ENCODE measurements around the gene TLK1. TPM values are rescaled to one million over a fixed set of nuclear protein-coding genes. Genes with fewer than 3 reads are reported as not detected.

TLK1 gene
- total RNA-seq, 2 experiments from 2014 or later: 59.2 to 64.5 TPM

DNA sequence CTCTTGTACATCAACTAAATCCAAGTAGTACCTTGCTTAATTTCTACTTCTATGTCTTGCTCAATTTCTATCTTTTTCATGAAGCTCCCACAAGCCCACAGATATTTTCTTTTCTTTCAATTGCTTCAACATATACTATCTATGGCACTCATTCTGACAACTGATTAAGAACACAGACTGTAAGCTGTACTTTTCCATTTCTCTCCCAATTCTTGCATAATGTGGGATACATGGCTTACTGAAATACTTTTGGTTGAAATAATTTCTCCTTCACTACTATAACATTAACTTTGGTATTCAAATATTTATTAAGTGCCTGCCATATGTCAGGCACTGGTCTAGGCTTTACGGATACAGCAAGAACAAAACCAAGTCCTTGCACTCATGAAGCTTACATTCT is 146.8 kb downstream of the TLK1 start:
- ChIA-PET POLR2A (no interaction called here), CTCF (interaction anchor here (0.8 kb wide), 1 partner anchor 73 kb away, joined by 4 read pairs; no protein-coding TSS in a partner anchor)
- intact Hi-C loops (cut with micrococcal nuclease): no loop called here
- peaks cover 23% of the 10 kb centered on the region for H3K36me3 Mint-ChIP-seq
- no peak overlapping the region for H3K27ac Mint-ChIP-seq
- no peak overlapping the region for H3K4me3 Mint-ChIP-seq
- no peak for DNase-seq
- H3K9me3 Mint-ChIP-seq: no peaks in the 10 kb centered on the region
- H3K4me1 Mint-ChIP-seq (ENCODE audit: low read depth): peaks cover 18% of the 10 kb centered on the region
- no peaks in the 10 kb centered on the region for H3K27me3 Mint-ChIP-seq

GRCh38 chr2:171009386-171009785 is 151.3 kb downstream of the TLK1 start:
- intact Hi-C loops (cut with micrococcal nuclease): no loop called here
- ChIA-PET POLR2A (no interaction called here), CTCF (no interaction called here)
- peaks cover 31% of the 10 kb centered on the region for H3K36me3 Mint-ChIP-seq
- H3K9me3 Mint-ChIP-seq: no peaks in the 10 kb centered on the region
- H3K27me3 Mint-ChIP-seq: no peaks in the 10 kb centered on the region
- DNase-seq: no peak
- H3K27ac Mint-ChIP-seq: no peak overlapping the region
- H3K4me3 Mint-ChIP-seq: no peak overlapping the region
- H3K4me1 Mint-ChIP-seq (ENCODE audit: low read depth): peaks cover 19% of the 10 kb centered on the region

GRCh38 chr2:171008550-171009205 is 152.0 kb downstream of the TLK1 start:
- POLR2A ChIA-PET: no interaction called here

DNA sequence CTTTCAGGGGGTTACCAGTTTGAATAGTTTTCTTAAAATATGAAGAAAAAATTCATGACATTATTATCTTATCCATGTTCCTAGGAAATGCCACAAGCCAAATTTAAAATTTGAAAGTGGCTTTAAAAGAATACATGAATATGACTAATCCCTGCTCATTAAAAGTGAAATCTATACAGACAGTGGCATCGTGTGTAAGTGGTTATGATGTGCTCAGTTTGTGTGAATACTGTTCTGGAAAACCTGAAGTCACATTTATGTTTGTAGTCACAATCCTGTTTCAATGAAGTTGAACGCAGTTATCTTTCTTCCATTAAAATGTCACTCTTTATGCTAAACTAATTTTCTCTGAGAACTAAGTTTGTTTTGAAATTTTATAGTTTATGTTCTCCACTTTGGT is 155.9 kb downstream of the TLK1 start:
- H3K4me1 Mint-ChIP-seq (ENCODE audit: low read depth): peaks cover 27% of the 10 kb centered on the region
- peak overlapping the region; percentile 64 for H3K27ac Mint-ChIP-seq

More at GRCh38 chr2:171008550-171009205, 152.0 kb downstream of the TLK1 start:
- Mint-ChIP-seq H3K27me3 (no peaks in the 10 kb centered on the region), H3K4me3 (no peak overlapping the region), H3K9me3 (no peaks in the 10 kb centered on the region), H3K27ac (no peak overlapping the region), H3K4me1 (ENCODE audit: low read depth) (peaks cover 20% of the 10 kb centered on the region), H3K36me3 (peaks cover 29% of the 10 kb centered on the region)
- CTCF ChIA-PET: interaction anchor here (0.5 kb wide), 1 partner anchor 436 kb away, joined by 6 read pairs; no protein-coding TSS in a partner anchor
- no peak for DNase-seq
- intact Hi-C loops (cut with micrococcal nuclease): no loop called here

DNA sequence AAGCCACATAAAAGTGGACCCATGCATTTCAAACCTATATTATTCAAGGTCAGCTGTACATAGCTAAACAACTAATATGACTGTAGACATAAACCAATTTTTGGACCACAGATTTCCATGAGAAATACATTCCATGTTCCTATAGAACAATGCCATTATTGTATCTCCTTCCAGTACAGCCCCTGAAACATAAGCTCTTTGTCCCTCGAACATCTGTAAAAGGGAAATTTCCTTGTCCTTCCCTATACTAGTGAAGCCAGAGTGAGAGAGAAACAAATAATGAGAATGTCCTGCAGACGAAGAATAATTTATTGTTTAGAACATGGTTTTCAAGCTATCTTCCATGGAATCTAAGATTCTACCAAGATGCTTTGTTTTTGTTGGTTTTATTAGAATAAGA is 156.3 kb downstream of the TLK1 start:
- ChIA-PET POLR2A (interaction anchor here (1.1 kb wide), 1 partner anchor 14 kb away, joined by 3 read pairs; no protein-coding TSS in a partner anchor), CTCF (interaction anchor here (0.6 kb wide), 1 partner anchor 41 kb away, joined by 3 read pairs; no protein-coding TSS in a partner anchor)
- no peaks in the 10 kb centered on the region for H3K27me3 Mint-ChIP-seq
- H3K36me3 Mint-ChIP-seq: peaks cover 27% of the 10 kb centered on the region
- intact Hi-C loops (cut with micrococcal nuclease): no loop called here
- no peak overlapping the region for H3K4me3 Mint-ChIP-seq
- no peak overlapping the region for H3K27ac Mint-ChIP-seq
- H3K9me3 Mint-ChIP-seq: no peaks in the 10 kb centered on the region
- peaks cover 27% of the 10 kb centered on the region for H3K4me1 Mint-ChIP-seq (ENCODE audit: low read depth)
- DNase-seq: no peak

More for the DNA sequence above, 155.9 kb downstream of the TLK1 start:
- no peak for DNase-seq
- intact Hi-C loops (cut with micrococcal nuclease): no loop called here
- CTCF ChIA-PET: no interaction called here
- Mint-ChIP-seq H3K9me3 (no peaks in the 10 kb centered on the region), H3K27me3 (no peaks in the 10 kb centered on the region), H3K36me3 (peaks cover 27% of the 10 kb centered on the region), H3K4me3 (no peak overlapping the region)
- POLR2A ChIA-PET: interaction anchor here (1.1 kb wide), 1 partner anchor 14 kb away, joined by 3 read pairs; no protein-coding TSS in a partner anchor

- intact Hi-C loops (cut with micrococcal nuclease): no loop called here
- ChIA-PET POLR2A (no interaction called here), CTCF (interaction anchor here (0.6 to 0.9 kb wide), 2 partner anchors 11 to 133 kb away, joined by 3 read pairs; no protein-coding TSS in a partner anchor)
These were observed 161.0 kb downstream of the TLK1 start for GRCh38 chr2:170999654-171000053.

GRCh38 chr2:170997893-170998597 is 162.6 kb downstream of the TLK1 start:
- Mint-ChIP-seq H3K9me3 (no peaks in the 10 kb centered on the region), H3K36me3 (peaks cover 19% of the 10 kb centered on the region), H3K4me1 (ENCODE audit: low read depth) (peaks cover 6% of the 10 kb centered on the region), H3K4me3 (no peak overlapping the region), H3K27ac (no peak overlapping the region), H3K27me3 (no peaks in the 10 kb centered on the region)
- POLR2A ChIA-PET: no interaction called here
- CTCF ChIA-PET: no interaction called here
- no peak for DNase-seq
- intact Hi-C loops (cut with micrococcal nuclease): no loop called here

More at GRCh38 chr2:170999654-171000053, 161.0 kb downstream of the TLK1 start:
- no peaks in the 10 kb centered on the region for H3K9me3 Mint-ChIP-seq
- H3K27ac Mint-ChIP-seq: no peak overlapping the region
- no peak for DNase-seq
- H3K36me3 Mint-ChIP-seq: peaks cover 15% of the 10 kb centered on the region
- H3K4me1 Mint-ChIP-seq (ENCODE audit: low read depth): peaks cover 11% of the 10 kb centered on the region
- H3K4me3 Mint-ChIP-seq: no peak overlapping the region
- no peaks in the 10 kb centered on the region for H3K27me3 Mint-ChIP-seq

DNA sequence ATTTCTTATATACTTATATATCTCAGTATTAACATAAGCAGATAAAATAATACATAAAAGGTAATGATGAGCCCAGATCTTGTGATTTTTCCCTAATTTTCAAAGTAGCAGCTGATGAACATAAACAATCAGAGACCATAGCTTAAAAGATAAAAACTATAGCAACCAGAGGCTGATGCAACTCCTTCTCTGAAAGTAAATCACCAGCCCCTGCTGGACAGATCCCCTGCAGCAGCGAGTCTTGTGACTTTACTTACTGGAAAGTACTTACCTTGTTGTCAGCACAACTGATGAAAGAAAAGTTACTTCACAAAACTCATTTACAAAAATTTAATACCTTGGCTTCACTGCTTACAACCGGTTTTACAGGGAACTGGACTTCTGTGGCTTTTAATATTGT is 164.4 kb downstream of the TLK1 start:
- H3K4me3 Mint-ChIP-seq: no peak overlapping the region
- intact Hi-C loops (cut with micrococcal nuclease): no loop called here
- H3K36me3 Mint-ChIP-seq: peaks cover 23% of the 10 kb centered on the region
- H3K27ac Mint-ChIP-seq: no peak overlapping the region
- peaks cover 6% of the 10 kb centered on the region for H3K4me1 Mint-ChIP-seq (ENCODE audit: low read depth)
- POLR2A ChIA-PET: no interaction called here
- H3K9me3 Mint-ChIP-seq: no peaks in the 10 kb centered on the region
- no peaks in the 10 kb centered on the region for H3K27me3 Mint-ChIP-seq
- no peak for DNase-seq
- CTCF ChIA-PET: interaction anchor here (0.8 kb wide), 1 partner anchor 23 kb away, joined by 3 read pairs; no protein-coding TSS in a partner anchor

GRCh38 chr2:170991398-170992182 is 169.1 kb downstream of the TLK1 start:
- H3K27ac Mint-ChIP-seq: no peak overlapping the region
- no peaks in the 10 kb centered on the region for H3K4me1 Mint-ChIP-seq (ENCODE audit: low read depth)
- no peaks in the 10 kb centered on the region for H3K27me3 Mint-ChIP-seq

DNA sequence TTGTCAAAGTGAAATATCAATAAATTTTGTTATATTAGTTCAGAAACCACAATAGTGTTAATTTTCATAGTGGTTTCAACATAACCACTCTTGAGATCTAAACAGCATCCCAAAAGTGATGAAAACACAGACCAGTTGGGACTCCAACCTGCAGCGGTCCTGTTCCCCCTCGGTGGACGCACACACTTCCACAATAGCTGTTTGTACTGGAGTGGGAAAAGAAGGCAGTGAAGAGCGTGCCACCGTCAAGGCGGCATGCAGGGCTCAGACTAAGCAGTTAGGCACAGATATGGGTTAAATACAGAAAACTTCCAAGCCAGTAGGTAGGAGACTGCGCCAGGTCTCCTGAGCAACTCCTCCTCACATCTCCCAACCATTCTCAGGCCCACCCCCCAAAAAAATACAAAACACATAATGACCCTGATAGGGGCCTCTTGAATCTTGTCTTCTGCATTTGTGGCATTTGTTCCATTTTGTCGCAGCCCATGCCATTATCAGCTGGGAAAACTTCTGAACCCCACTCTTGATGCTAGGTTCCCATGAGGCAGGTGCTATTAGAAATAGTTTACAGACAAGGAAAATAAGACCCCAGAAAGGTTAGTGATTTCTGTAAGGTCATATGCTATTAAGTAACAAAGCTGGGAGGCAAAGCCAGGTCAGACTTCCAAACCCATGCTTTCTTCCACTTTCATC is 174.0 kb downstream of the TLK1 start:
- intact Hi-C loops (cut with micrococcal nuclease): no loop called here
- Mint-ChIP-seq H3K36me3 (peaks cover 6% of the 10 kb centered on the region), H3K4me3 (no peak overlapping the region), H3K27me3 (no peaks in the 10 kb centered on the region), H3K27ac (no peak overlapping the region), H3K9me3 (no peaks in the 10 kb centered on the region), H3K4me1 (ENCODE audit: low read depth) (no peaks in the 10 kb centered on the region)
- ChIA-PET POLR2A (no interaction called here), CTCF (no interaction called here)
- no peak for DNase-seq

More at GRCh38 chr2:170991398-170992182, 169.1 kb downstream of the TLK1 start:
- ChIA-PET POLR2A (no interaction called here), CTCF (interaction anchor here (0.9 kb wide), 1 partner anchor 18 kb away, joined by 3 read pairs; no protein-coding TSS in a partner anchor)
- H3K36me3 Mint-ChIP-seq: peaks cover 20% of the 10 kb centered on the region
- no peak overlapping the region for H3K4me3 Mint-ChIP-seq
- intact Hi-C loops (cut with micrococcal nuclease): no loop called here
- DNase-seq: no peak
- no peaks in the 10 kb centered on the region for H3K9me3 Mint-ChIP-seq

- no peak for DNase-seq
- CTCF ChIA-PET: interaction anchor here (2.3 kb wide), 1 partner anchor 102 kb away, joined by 5 read pairs; no protein-coding TSS in a partner anchor
- no peaks in the 10 kb centered on the region for H3K9me3 Mint-ChIP-seq
- no peak overlapping the region for H3K27ac Mint-ChIP-seq
- intact Hi-C loops (cut with micrococcal nuclease): no loop called here
- POLR2A ChIA-PET: no interaction called here
- H3K4me3 Mint-ChIP-seq: no peak overlapping the region
- peaks cover 4% of the 10 kb centered on the region for H3K36me3 Mint-ChIP-seq
- H3K4me1 Mint-ChIP-seq (ENCODE audit: low read depth): no peaks in the 10 kb centered on the region
- no peaks in the 10 kb centered on the region for H3K27me3 Mint-ChIP-seq
These were observed 175.3 kb downstream of the TLK1 start for GRCh38 chr2:170985407-170985806.
